Trophoblast cell (in vitro differentiated cells and primary cell): ENCODE results near the gene ID2.
A peak's percentile ranks its signal among the peaks of the same experiment; 100 is the strongest.

Experiments used
- DNase-seq, 2 donors: peaks; one replicate each; pipeline ENCODE4 v3.0.0-alpha.2; 2016
- H2AFZ ChIP-seq: 2 replicates; pipeline ENCODE4 v1.6.1; 2013; ENCODE audit warnings: low read length, moderate library complexity, mild to moderate bottlenecking; ENCODE audit not compliant: insufficient read depth, poor library complexity
- H2AK5ac ChIP-seq: 2 replicates; pipeline ENCODE4 v1.6.1; 2013; ENCODE audit warnings: mild to moderate bottlenecking, low read length
- H2BK120ac ChIP-seq: 2 replicates; pipeline ENCODE4 v1.6.1; 2013; ENCODE audit warnings: low read length, mild to moderate bottlenecking, moderate library complexity; ENCODE audit not compliant: insufficient read depth, poor library complexity
- H2BK12ac ChIP-seq: 2 replicates; pipeline ENCODE4 v1.6.1; 2013; ENCODE audit warnings: mild to moderate bottlenecking, low read length, moderate library complexity
- H2BK5ac ChIP-seq: 2 replicates; pipeline ENCODE4 v1.6.1; 2013; ENCODE audit warnings: low read length, low read depth, moderate library complexity, mild to moderate bottlenecking; ENCODE audit not compliant: poor library complexity
- H3K14ac ChIP-seq: 2 replicates; pipeline ENCODE4 v1.6.1; 2013; ENCODE audit warnings: mild to moderate bottlenecking, low read length
- H3K18ac ChIP-seq: 2 replicates; pipeline ENCODE4 v1.6.1; 2013; ENCODE audit warnings: mild to moderate bottlenecking, low read length
- H3K23ac ChIP-seq: 2 replicates; pipeline ENCODE4 v1.6.1; 2013; ENCODE audit warnings: low read length
- H3K27ac ChIP-seq: 2 replicates; pipeline ENCODE4 v1.5.1; 2013; ENCODE audit warnings: low read depth, mild to moderate bottlenecking, inconsistent platforms, low read length, moderate library complexity
- H3K27me3 ChIP-seq: 2 replicates; pipeline ENCODE4 v1.6.1; 2013; ENCODE audit warnings: inconsistent platforms, mild to moderate bottlenecking, low read length, moderate library complexity; ENCODE audit not compliant: insufficient read depth
- H3K36me3 ChIP-seq, 2 experiments: 1 replicate in 1 of 2; 2 replicates in 1 of 2; pipeline ENCODE4 v1.6.1; 2013; ENCODE audit warnings: low read length in 2 of 2, mild to moderate bottlenecking in 2 of 2, moderate library complexity in 1 of 2; ENCODE audit not compliant: insufficient read depth in 2 of 2, control insufficient read depth in 1 of 2
- H3K4ac ChIP-seq: 2 replicates; pipeline ENCODE4 v1.6.1; 2013; ENCODE audit warnings: low read depth, mild to moderate bottlenecking, low read length, moderate library complexity
- H3K4me1 ChIP-seq, 2 experiments: 1 replicate in 1 of 2; 2 replicates in 1 of 2; pipeline ENCODE4 v1.6.1; 2013; ENCODE audit warnings: low read length in 2 of 2, mild to moderate bottlenecking in 2 of 2, moderate library complexity in 1 of 2; ENCODE audit not compliant: insufficient read depth in 2 of 2, control insufficient read depth in 1 of 2
- H3K4me2 ChIP-seq: 2 replicates; pipeline ENCODE4 v1.6.1; 2013; ENCODE audit warnings: inconsistent platforms, mild to moderate bottlenecking, low read length, moderate library complexity
- H3K4me3 ChIP-seq: 2 replicates; pipeline ENCODE4 v1.5.1; 2013; ENCODE audit warnings: mild to moderate bottlenecking, low read depth, low read length, inconsistent platforms
- H3K79me1 ChIP-seq: one replicate; pipeline ENCODE4 v1.6.1; 2013; ENCODE audit warnings: low read length
- H3K79me2 ChIP-seq: 2 replicates; pipeline ENCODE4 v1.6.1; 2013; ENCODE audit warnings: low read length, mild to moderate bottlenecking; ENCODE audit not compliant: control insufficient read depth, insufficient read depth, poor library complexity
- H3K9ac ChIP-seq: 2 replicates; pipeline ENCODE4 v1.6.1; 2013; ENCODE audit warnings: mild to moderate bottlenecking, low read length
- H3K9me3 ChIP-seq: 2 replicates; pipeline ENCODE4 v1.6.1; 2013; ENCODE audit warnings: low read depth, mild to moderate bottlenecking, control low read depth, inconsistent platforms, low read length; ENCODE audit not compliant: insufficient read depth
- H4K12ac ChIP-seq: 2 replicates; pipeline ENCODE4 v1.6.1; 2013; ENCODE audit warnings: low read depth, mild to moderate bottlenecking, low read length, moderate library complexity
- H4K8ac ChIP-seq: 2 replicates; pipeline ENCODE4 v1.6.1; 2013; ENCODE audit warnings: low read depth, mild to moderate bottlenecking, low read length, moderate library complexity
- H4K91ac ChIP-seq: one replicate; pipeline ENCODE4 v1.6.1; 2013; ENCODE audit warnings: low read depth, mild to moderate bottlenecking, low read length, moderate library complexity
- WGBS: extraction: QIAGEN DNeasy Blood & Tissue Kit; methylation state at CpG from one replicate; pipeline ENCODE4 v1.1.7; 2013; ENCODE audit warnings: missing lambda C conversion rate; ENCODE audit not compliant: insufficient read length, insufficient coverage; ENCODE audit errors: extremely low coverage; 5-methylcytosine and 5-hydroxymethylcytosine counted together

Gene ID2

GRCh38 chr2:8675543-8675942 lies 6.3 kb upstream of the ID2 start:
- Histone ChIP-seq H2AK5ac (no peak overlapping the region), H2AFZ (no peak overlapping the region), H3K18ac (no peak overlapping the region), H3K23ac (no peak overlapping the region), H4K8ac (no peak overlapping the region), H3K9me3 (peaks cover 6% of the 10 kb centered on the region), H3K79me2 (peaks cover 15% of the 10 kb centered on the region), H4K91ac (peak overlapping the region; percentile 9), H3K4me2 (no peak overlapping the region), H3K4me3 (no peak overlapping the region), H2BK12ac (peak overlapping the region; percentile 39), H3K4me1 (peaks cover 16 to 23% of the 10 kb centered on the region in 2 experiments), H4K12ac (no peak overlapping the region), H2BK5ac (no peak overlapping the region), H3K27ac (no peak overlapping the region), H3K36me3 (peaks cover 2% of the 10 kb centered on the region in 2 experiments), H3K9ac (no peak overlapping the region), H2BK120ac (peak overlapping the region; percentile 8), H3K14ac (no peak overlapping the region), H3K27me3 (no peaks in the 10 kb centered on the region), H3K79me1 (peaks cover 42% of the 10 kb centered on the region), H3K4ac (no peak overlapping the region)
- DNase-seq, result no peak
- no CpG with 5 or more reads among the region's 5 CpGs for WGBS

DNA sequence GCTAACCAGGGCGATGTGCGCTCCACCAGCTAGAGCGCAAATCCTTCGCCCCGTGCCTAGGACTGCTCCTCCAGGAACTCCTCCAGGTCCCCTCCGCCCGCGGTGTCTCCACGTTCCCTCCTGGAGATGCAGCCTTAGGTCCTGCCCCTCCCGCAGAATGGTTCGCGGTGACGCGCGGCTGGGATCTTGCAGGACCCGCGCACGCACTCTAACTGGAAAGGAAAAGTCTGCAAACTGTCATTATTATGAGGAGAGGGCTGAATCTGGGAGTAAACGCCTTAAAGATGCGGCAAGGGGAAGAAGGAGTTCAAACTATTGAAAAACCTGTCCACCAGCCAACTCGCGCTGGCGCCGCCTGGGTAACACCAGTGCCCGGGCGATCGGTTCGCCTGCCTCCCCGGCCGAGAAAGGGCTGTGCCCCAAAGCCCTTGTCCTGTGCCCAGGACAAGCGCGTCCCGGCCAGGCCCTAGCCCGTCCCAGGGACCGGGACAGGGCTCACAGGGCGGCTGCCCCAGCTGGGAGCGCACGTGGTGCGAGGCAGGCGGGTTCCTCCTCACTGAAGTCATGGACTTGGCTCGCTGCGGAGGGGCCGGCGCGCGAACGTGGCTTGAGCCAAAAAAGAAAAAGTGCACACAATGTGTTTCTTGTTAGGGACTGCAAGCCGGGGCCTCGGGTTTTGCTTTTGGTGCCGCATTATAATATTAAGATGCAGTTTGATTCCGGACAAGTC lies 5.5 kb upstream of the ID2 start:
- WGBS, result no CpG with 5 or more reads among the region's 51 CpGs
- peak overlapping the region; percentile 59 for H3K9ac ChIP-seq

DNA sequence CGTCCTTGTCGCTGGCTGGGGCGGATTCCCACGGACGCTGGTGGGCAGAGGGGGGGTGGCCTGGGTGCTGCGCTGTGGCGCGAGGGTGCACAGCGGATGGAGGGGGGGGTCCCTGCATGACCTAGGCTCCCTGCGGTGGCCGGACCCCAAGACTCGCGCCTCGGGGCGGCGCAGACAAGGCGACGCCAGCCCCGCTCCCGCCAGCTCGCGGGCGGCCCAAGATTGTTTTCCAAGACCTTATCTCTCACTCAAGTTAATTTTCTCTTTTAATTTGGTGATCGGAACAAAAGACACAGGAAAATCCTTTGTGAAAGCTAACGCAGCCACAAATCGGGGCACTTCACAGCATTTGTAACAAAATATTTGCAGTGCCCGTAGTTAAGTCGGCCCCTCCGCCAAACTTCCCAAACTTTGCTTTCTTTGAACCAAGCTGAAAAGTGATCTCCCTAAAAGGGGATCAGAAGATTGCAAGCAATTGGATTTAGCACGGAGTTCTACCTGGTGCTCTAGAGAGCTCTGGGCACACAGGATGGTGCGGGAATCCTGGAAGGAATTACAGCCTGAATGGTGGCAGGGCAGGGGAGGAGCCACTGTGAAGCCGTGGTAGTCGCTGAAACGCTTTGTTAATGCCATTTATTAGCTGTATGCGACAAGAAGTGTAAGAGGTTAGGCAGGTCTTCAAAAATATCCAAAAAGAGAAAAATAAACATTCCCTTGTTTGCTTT lies 4.8 kb upstream of the ID2 start:
- Histone ChIP-seq H2BK5ac (peak overlapping the region; percentile 98), H3K9me3 (peaks cover 6% of the 10 kb centered on the region), H3K27ac (peak overlapping the region; percentile 99), H3K9ac (peak overlapping the region; percentile 59), H3K14ac (peak overlapping the region; percentile 88), H2AK5ac (peak overlapping the region; percentile 81), H4K91ac (peak overlapping the region; percentile 99), H3K4me1 (peaks cover 20 to 27% of the 10 kb centered on the region in 2 experiments), H3K79me2 (peaks cover 20% of the 10 kb centered on the region), H2BK12ac (peak overlapping the region; percentile 99), H3K18ac (peak overlapping the region; percentile 88), H3K79me1 (peaks cover 50% of the 10 kb centered on the region), H3K4me2 (peak overlapping the region; percentile 66), H3K4me3 (no peak overlapping the region), H3K23ac (no peak overlapping the region), H3K36me3 (peaks cover 2% of the 10 kb centered on the region in 2 experiments), H2AFZ (peak overlapping the region; percentile 11), H4K12ac (peak overlapping the region; percentile 58), H3K4ac (peak overlapping the region; percentile 87), H4K8ac (peak overlapping the region; percentile 90), H3K27me3 (no peaks in the 10 kb centered on the region), H2BK120ac (peak overlapping the region; percentile 99)
- no CpG with 5 or more reads among the region's 35 CpGs for WGBS
- no peak for DNase-seq

More for the DNA sequence above, 5.5 kb upstream of the ID2 start:
- Histone ChIP-seq H3K27ac (peak overlapping the region; percentile 99), H3K18ac (peak overlapping the region; percentile 88), H3K23ac (no peak overlapping the region), H3K27me3 (no peaks in the 10 kb centered on the region), H4K91ac (peak overlapping the region; percentile 99), H3K4me2 (peak overlapping the region; percentile 66), H3K79me2 (peaks cover 18% of the 10 kb centered on the region), H4K8ac (peak overlapping the region; percentile 67), H2AFZ (peak overlapping the region; percentile 90), H3K9me3 (peaks cover 6% of the 10 kb centered on the region), H3K14ac (peak overlapping the region; percentile 88), H3K79me1 (peaks cover 48% of the 10 kb centered on the region), H2BK120ac (peak overlapping the region; percentile 99), H3K4ac (peak overlapping the region; percentile 87), H3K4me3 (peak overlapping the region; percentile 57), H3K4me1 (peaks cover 20 to 27% of the 10 kb centered on the region in 2 experiments), H2BK5ac (peak overlapping the region; percentile 98), H2BK12ac (peak overlapping the region; percentile 98), H2AK5ac (peak overlapping the region; percentile 81), H3K36me3 (peaks cover 2% of the 10 kb centered on the region in 2 experiments), H4K12ac (peak overlapping the region; percentile 58)
- no peak for DNase-seq

- Histone ChIP-seq H3K79me1 (peaks cover 57% of the 10 kb centered on the region), H3K36me3 (peaks cover 2 to 5% of the 10 kb centered on the region in 2 experiments), H2BK12ac (peak overlapping the region; percentile 77), H3K4me3 (no peak overlapping the region), H2BK5ac (peak overlapping the region; percentile 99), H3K4me2 (peak overlapping the region; percentile 66), H3K27ac (peak overlapping the region; percentile 99), H3K23ac (no peak overlapping the region), H4K91ac (peak overlapping the region; percentile 99), H3K4me1 (peaks cover 20 to 27% of the 10 kb centered on the region in 2 experiments), H3K9me3 (peaks cover 6% of the 10 kb centered on the region), H3K4ac (peak overlapping the region; percentile 90), H2BK120ac (peak overlapping the region; percentile 99), H4K12ac (peak overlapping the region; percentile 45), H3K14ac (peak overlapping the region; percentile 86), H4K8ac (peak overlapping the region; percentile 90), H3K18ac (peak overlapping the region; percentile 84), H3K27me3 (no peaks in the 10 kb centered on the region), H3K79me2 (peaks cover 27% of the 10 kb centered on the region), H3K9ac (no peak overlapping the region), H2AK5ac (peak overlapping the region; percentile 62), H2AFZ (no peak overlapping the region)
- DNase-seq, result peak in 1 of 2 donors; percentile 25
- WGBS, result no CpG with 5 or more reads among the region's 41 CpGs
These were observed 3.9 kb upstream of the ID2 start for GRCh38 chr2:8677646-8678592.
